Measurements from ENCODE around the gene ANKRD65. TPM values are rescaled to one million over a fixed set of nuclear protein-coding genes. Genes with fewer than 3 reads are reported as not detected.
"Not testable (repeated sequence)": the region's sequence is repeated elsewhere in the genome, so short reads cannot be mapped to it uniquely, and the experiment has no call there.

ANKRD65 gene
- total RNA-seq, 1 experiment from 2014 or later: not detected

DNA sequence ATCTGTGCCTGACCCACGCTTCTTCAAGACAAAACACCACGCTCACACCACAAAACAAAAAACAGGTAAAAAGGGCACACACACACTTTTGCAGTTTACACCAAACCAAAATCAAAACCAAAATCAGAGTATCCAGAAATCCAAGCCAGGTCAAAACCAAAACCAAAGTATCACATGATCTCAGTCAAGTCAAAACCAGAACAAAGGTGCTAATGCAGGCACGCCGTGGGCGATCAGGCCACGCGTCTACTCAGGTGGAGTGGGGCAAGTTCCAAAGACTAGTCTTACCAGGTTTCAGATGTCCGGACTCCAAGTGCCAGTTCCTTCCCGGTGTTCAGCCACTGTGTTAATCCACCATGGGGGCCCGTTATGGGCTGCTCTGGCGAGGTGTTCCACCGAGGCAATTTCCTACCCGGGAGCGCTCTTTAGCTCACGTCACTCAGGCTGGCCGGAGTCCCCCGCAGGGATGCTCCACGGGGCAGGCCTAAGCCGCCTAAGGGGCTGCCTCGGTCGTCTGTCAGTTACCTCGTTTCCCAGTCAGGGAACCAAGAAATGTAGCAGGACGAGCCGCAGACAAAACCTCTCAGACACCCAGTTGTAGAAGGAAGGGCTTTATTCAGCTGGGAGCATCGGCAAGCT, 3.1 kb downstream of the ANKRD65 start:
- not testable (repeated sequence) for DNase-seq (ENCODE audit: low read depth)

- not testable (repeated sequence) for DNase-seq (ENCODE audit: low read depth)
Observed at GRCh38 chr1:1417396-1417795, 3.7 kb downstream of the ANKRD65 start.

DNA sequence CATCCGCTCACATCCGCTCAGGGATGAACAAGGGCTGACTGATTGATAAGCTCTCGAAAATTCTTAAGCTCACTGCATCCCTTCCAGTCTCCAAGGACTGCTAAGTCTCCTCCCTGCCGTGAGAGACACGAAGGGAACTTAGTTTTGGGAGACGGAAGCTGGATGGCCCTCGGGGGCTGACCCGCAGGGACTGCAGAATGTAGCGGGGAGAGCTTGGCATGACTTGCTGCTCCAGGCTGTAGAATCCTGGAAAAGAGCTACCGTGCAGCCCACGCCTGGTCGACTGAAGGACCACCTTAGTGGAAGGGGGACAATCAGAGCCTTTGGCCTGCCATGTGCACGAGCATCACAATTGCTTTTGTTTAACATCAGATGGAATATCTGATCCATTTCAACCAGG, 5.3 kb downstream of the ANKRD65 start:
- DNase-seq (ENCODE audit: low read depth): peak; percentile 53

DNA sequence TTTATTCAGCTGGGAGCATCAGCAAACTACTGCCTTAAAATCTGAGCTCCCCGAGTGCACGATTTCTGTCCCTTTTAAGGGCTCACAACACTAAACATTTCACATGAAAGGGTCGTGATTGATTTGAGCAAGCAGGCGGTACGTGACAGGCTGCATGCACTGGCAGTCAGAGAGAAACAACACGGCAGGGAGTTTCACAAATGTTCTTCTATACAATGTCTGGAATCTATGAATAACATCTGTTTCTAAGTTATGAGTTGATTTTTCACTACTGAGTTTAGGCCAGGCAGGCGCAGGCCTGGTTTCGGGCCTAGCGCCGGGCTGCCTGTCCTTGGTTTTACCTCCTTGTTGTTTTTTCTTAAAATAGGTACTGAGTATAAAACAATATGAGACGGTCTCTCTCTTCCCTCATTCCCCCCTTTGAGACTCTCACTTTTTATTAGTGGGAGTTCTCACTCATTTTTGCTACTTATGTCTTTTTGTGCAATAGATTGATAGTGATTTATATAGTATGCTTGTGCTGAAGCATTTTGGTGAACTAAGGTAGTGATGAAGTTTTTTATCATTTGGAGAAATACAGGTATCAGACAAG, 8.7 kb downstream of the ANKRD65 start:
- DNase-seq (ENCODE audit: low read depth): not testable (repeated sequence)

- no peak for DNase-seq (ENCODE audit: low read depth)
Observed at GRCh38 chr1:1411626-1412025, 9.4 kb downstream of the ANKRD65 start.

- not testable (repeated sequence) for DNase-seq (ENCODE audit: low read depth)
Observed at GRCh38 chr1:1410238-1410637, 10.8 kb downstream of the ANKRD65 start.

- peak; percentile 34 for DNase-seq (ENCODE audit: low read depth)
Observed at GRCh38 chr1:1407636-1408318, 13.3 kb downstream of the ANKRD65 start.

GRCh38 chr1:1406821-1407635, 14.0 kb downstream of the ANKRD65 start, which contains the start of gene MRPL20:
TSS of gene MRPL20 (minus strand) at chr1:1407293. CDS start at chr1:1407217, 76 bp downstream.
- DNase-seq (ENCODE audit: low read depth): peak; percentile 89

DNA sequence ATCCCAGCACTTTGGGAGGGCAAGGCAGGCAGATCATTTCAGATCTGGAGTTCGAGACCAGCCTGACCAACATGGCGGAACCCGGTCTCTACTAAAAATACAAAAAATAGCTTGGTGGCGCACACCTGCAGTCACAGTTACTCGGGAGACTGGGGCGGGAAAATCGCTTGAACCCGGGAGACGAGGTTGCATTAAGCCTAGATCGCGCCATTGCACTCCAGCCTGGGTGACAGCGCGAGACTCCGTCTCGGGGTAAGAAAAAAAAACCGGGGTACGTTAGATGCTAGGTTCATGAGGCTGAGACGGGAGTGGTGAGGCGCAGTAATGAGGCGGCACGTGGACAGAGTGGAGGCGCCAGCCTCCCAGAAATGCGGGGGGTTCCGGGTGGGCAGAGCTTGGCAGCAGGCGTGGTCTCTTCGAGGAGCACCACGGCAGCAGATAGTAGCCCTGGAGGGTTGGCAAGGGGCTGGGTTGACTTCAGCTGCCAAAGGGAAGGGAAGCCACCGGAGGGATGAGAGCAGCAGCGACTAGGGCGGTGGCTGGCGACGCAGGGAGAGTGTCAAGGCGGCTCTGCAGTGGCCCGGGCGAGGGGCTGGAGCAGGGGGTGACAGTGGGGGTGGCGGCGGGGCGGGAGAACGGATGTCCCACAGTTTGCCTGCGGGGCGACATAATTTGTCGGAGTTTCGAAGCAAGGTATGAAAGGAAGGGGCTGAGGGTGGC, 14.8 kb downstream of the ANKRD65 start:
- DNase-seq (ENCODE audit: low read depth): peak; percentile 14

- DNase-seq (ENCODE audit: low read depth): no peak
Observed at GRCh38 chr1:1403653-1404052, 17.4 kb downstream of the ANKRD65 start.

- not testable (repeated sequence) for DNase-seq (ENCODE audit: low read depth)
Observed at GRCh38 chr1:1402901-1403392, 18.1 kb downstream of the ANKRD65 start.

GRCh38 chr1:1402072-1402900, 18.8 kb downstream of the ANKRD65 start:
- DNase-seq (ENCODE audit: low read depth): peak; percentile 47

DNA sequence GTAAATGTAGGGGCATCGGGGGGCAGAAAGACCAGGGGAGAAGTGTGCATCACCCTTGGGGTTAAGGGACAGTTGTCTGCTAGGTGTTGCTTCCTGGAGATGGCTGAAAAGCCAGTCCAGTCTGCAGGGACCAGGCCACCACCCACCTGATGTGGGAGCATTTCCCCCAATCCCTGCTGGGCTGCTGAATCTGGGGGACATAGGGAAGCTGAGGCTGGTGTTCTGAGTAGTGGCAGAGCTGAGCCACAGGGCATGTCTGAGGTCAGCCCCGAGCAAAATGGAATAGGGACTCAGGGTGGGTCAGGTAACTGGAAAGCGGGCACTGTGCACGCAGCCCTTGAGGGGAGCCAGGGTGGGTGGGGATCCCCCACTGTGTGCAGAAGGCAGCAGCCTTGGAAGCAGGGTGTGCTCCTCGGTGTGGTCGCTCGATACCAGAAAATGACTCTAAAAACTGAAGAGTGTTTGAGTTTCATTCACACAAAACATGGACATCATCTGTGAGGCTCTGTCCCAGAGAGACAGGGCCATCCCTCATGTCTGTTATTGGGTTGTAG, 19.5 kb downstream of the ANKRD65 start:
- DNase-seq (ENCODE audit: low read depth): no peak

DNA sequence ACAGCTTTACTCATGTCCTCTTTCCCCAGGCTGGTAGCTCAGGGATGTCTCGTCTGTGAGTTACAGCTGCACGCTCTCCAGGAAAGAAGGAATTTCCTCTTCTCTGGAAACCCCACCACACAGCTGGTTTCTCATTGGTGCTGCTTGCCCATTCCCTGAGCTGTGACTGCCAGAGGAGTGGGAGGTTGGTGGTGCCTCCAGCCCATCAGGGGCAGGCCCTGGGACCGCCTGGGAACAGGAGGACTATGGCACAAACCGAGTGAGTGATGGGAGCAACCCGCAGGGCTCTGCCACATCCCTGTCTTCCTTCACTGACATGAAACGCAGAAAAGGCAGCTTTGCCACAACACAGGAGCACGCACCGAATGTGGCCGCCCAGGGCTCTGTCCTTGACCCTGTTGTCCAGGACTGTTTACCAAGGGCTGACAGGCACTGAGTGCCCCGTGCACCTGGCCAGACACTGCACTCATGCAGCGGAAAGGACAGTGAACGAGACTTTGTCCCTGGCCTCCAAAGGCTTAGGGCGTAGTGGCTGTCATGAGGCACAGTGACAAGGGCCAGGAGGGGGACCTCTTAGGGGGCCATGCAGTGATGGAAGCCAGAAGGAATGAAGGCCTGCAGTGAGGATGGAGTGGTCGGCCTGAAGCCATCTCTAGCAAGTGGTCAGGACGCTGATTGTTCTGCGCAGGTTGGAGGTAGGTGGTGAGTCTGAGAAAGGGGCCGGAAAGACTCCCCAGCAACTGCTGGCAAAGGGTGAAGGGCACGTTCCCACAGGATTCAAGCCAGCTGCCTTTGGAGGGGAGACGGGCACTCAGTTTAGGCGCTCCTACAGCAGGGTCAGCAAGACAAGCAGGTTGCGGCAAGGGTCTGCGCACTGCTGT, 20.3 kb downstream of the ANKRD65 start:
- no peak for DNase-seq (ENCODE audit: low read depth)

DNA sequence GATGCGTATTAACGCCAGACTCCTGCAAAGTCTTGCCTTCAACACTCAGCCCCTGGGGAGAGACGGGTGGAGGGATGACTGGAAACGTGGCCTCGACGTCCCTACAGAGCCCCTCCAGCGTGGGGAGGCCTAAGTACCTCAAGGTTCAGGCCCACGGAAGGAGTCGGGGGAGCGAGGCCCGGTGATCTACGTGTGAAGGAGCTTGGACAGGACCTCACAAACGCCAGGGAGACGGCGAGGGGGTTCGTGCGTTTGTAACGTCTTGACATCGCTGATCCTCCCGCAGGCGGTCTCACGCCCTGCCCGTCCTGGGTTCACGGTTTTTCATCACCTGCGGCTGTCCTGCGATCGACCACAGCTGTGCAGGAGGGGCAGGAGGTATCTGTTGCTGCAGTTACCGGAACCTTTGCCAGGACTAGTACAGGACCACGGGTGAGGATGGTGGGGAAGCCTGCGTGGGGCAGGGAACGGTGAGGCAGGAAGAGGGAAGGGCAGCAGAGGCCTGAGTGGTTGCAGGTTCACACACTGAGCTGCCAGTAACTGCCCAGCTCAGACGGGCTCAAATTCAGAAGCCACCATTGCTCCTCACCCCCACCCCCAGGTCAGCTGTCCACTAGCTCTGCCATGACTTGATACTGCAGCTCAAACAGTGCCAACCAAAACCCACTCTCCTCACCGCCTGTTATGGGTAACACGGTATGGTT, 21.1 kb downstream of the ANKRD65 start:
- DNase-seq (ENCODE audit: low read depth): peak; percentile 37

- peak; percentile 98 for DNase-seq (ENCODE audit: low read depth)
Observed at GRCh38 chr1:1399187-1399871, 21.7 kb downstream of the ANKRD65 start, which contains the start of gene CCNL2. TSS of gene CCNL2 (minus strand) at chr1:1399335. CDS start at chr1:1399306, 29 bp downstream.

- no peak for DNase-seq (ENCODE audit: low read depth)
Observed at GRCh38 chr1:1398677-1399186, 22.3 kb downstream of the ANKRD65 start.

Data from RPMI7951 (cell line).